ENCODE measurements around the gene NKAIN2. TPM values are rescaled to one million over a fixed set of nuclear protein-coding genes. Genes with fewer than 3 reads are reported as not detected.

The NKAIN2 gene
- total and polyA plus RNA-seq, 9 of the 15 experiments (the other 6 are each of a cell fraction or from before 2014, with no cell fraction given): not detected

DNA sequence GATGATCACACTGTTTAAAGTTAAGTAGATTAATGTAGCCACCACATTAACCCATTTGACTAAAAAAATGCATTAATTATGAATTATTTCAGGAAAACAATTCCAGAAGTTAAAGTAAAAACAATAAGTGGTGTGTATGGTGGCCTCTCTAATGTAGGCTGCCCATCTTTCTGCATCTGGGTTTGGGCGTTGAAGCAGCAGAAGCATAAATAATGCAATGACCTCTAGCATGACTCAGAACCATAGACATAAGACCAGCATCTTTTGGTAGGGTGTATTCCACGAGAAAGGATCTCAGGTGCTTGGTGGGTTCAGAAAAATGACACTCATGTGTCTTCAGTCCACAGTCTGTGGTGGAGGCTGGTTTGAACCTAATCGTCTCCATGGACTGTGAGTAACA lies 18.6 kb upstream of the NKAIN2 start:
- CTCF ChIA-PET (ENCODE audit: low intra/inter-chr PET ratio): no interaction called here
- Histone ChIP-seq H3K9me3 (replicated peaks; ENCODE audit: control insufficient read depth, insufficient read depth, low read depth, low read length) (no peaks in the 10 kb centered on the region; the same call in 1 of the 2 replicates), H3K36me3 (ENCODE audit: control insufficient read depth, insufficient read depth, low read length) (no peaks in the 10 kb centered on the region), H3K79me2 (ENCODE audit: control insufficient read depth, insufficient read depth, low read length) (no peaks in the 10 kb centered on the region), H3K27me3 (ENCODE audit: control insufficient read depth in 2 of 2, insufficient read depth in 2 of 2, low read length in 2 of 2) (no peaks in the 10 kb centered on the region), H2AFZ (ENCODE audit: low read depth, low read length) (no peak overlapping the region), H3K4me3 (no peak overlapping the region), H4K20me1 (replicated peaks; ENCODE audit: control insufficient read depth, insufficient read depth, low read length) (no peaks in the 10 kb centered on the region), H3K4me2 (ENCODE audit: insufficient read depth, low read length) (no peak overlapping the region), H3K9me1 (ENCODE audit: control insufficient read depth, insufficient read depth, low read length) (no peaks in the 10 kb centered on the region), H3K27ac (ENCODE audit: extremely low read depth, low read depth, low read length) (no peak overlapping the region), H3K4me1 (replicated peaks in 1 of 2; ENCODE audit: control insufficient read depth in 2 of 2, insufficient read depth in 2 of 2, low read length in 2 of 2) (no peaks in the 10 kb centered on the region), H3K9ac (ENCODE audit: insufficient read depth in 1 of 2, low read depth in 2 of 2, low read length in 2 of 2) (no peak overlapping the region)
- in situ Hi-C loops (cut with MboI): no loop called here
- intact Hi-C loops (cut with micrococcal nuclease): no loop called here
- FAIRE-seq: no peak
- no TSS peak for BruUV-seq (replicated peaks)
- DNase-seq (ENCODE audit: extremely low read depth in 1 of 4, low spot score in 3 of 4): no peak
- 0% methylated on average over 3 of the region's 3 CpGs for WGBS (ENCODE audit: insufficient coverage, low coverage, missing lambda C conversion rate)
- POLR2A ChIA-PET: no interaction called here
- TF ChIP-seq PHF8 (IDR thresholded peaks at IDR 0.05; ENCODE audit: borderline replicate concordance, low read length) (no peak), PHF20 (IDR thresholded peaks at IDR 0.05; ENCODE audit: partially characterized antibody) (no peak), ZNF143 (CRISPR knock-in tag; IDR thresholded peaks at IDR 0.05) (no peak), PCBP2 (IDR thresholded peaks at IDR 0.05; ENCODE audit: low read depth, low read length, poor library complexity, severe bottlenecking) (no peak), ZNF41 (CRISPR knock-in tag; conservative IDR thresholded peaks at IDR 0.05) (no peak), BHLHE40 (IDR thresholded peaks at IDR 0.05; ENCODE audit: low read length) (no peak), ZSCAN32 (CRISPR knock-in tag; IDR thresholded peaks at IDR 0.05) (no peak), BCOR (IDR thresholded peaks at IDR 0.05) (no peak), TEAD4 (IDR thresholded peaks at IDR 0.05; ENCODE audit: low read length) (no peak), TEAD4 (CRISPR knock-in tag; IDR thresholded peaks at IDR 0.05; ENCODE audit: borderline replicate concordance) (no peak), NR2C1 (IDR thresholded peaks at IDR 0.05) (no peak), NR2C1 (tag; IDR thresholded peaks at IDR 0.05) (no peak), CHD2 (IDR thresholded peaks at IDR 0.05; ENCODE audit: low read depth, low read length) (no peak)
- TF ChIP-seq, protein P1, sequence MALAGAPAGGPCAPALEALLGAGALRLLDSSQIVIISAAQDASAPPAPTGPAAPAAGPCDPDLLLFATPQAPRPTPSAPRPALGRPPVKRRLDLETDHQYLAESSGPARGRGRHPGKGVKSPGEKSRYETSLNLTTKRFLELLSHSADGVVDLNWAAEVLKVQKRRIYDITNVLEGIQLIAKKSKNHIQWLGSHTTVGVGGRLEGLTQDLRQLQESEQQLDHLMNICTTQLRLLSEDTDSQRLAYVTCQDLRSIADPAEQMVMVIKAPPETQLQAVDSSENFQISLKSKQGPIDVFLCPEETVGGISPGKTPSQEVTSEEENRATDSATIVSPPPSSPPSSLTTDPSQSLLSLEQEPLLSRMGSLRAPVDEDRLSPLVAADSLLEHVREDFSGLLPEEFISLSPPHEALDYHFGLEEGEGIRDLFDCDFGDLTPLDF (CRISPR knock-in tag; IDR thresholded peaks at IDR 0.05): no peak
- TF ChIP-seq, protein P2, sequence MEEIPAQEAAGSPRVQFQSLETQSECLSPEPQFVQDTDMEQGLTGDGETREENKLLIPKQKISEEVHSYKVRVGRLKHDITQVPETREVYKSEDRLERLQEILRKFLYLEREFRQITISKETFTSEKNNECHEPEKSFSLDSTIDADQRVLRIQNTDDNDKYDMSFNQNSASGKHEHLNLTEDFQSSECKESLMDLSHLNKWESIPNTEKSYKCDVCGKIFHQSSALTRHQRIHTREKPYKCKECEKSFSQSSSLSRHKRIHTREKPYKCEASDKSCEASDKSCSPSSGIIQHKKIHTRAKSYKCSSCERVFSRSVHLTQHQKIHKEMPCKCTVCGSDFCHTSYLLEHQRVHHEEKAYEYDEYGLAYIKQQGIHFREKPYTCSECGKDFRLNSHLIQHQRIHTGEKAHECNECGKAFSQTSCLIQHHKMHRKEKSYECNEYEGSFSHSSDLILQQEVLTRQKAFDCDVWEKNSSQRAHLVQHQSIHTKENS (CRISPR knock-in tag; IDR thresholded peaks at IDR 0.05): no peak
- TF ChIP-seq, protein P3, sequence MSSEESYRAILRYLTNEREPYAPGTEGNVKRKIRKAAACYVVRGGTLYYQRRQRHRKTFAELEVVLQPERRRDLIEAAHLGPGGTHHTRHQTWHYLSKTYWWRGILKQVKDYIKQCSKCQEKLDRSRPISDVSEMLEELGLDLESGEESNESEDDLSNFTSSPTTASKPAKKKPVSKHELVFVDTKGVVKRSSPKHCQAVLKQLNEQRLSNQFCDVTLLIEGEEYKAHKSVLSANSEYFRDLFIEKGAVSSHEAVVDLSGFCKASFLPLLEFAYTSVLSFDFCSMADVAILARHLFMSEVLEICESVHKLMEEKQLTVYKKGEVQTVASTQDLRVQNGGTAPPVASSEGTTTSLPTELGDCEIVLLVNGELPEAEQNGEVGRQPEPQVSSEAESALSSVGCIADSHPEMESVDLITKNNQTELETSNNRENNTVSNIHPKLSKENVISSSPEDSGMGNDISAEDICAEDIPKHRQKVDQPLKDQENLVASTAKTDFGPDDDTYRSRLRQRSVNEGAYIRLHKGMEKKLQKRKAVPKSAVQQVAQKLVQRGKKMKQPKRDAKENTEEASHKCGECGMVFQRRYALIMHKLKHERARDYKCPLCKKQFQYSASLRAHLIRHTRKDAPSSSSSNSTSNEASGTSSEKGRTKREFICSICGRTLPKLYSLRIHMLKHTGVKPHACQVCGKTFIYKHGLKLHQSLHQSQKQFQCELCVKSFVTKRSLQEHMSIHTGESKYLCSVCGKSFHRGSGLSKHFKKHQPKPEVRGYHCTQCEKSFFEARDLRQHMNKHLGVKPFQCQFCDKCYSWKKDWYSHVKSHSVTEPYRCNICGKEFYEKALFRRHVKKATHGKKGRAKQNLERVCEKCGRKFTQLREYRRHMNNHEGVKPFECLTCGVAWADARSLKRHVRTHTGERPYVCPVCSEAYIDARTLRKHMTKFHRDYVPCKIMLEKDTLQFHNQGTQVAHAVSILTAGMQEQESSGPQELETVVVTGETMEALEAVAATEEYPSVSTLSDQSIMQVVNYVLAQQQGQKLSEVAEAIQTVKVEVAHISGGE (CRISPR knock-in tag; IDR thresholded peaks at IDR 0.05): no peak
- ATAC-seq: no peak
